HG03469 (cell line): Measurements from ENCODE around the gene CSNK1G1.
"Not testable (repeated sequence)": the region's sequence is repeated elsewhere in the genome, so short reads cannot be mapped to it uniquely, and the experiment has no call there.

Source experiments
- ATAC-seq: cut with Tn5 transposase; IDR thresholded peaks from one replicate; pipeline ENCODE4 v1.9.1; 2021; ENCODE audit warnings: mild to moderate bottlenecking, moderate library complexity, moderate number of reproducible peaks; ENCODE audit not compliant: unreplicated experiment

Gene CSNK1G1

GRCh38 chr15:64288999-64289398 lies 67.0 kb downstream of the CSNK1G1 start:
- ATAC-seq = no peak

GRCh38 chr15:64288577-64288976 lies 67.4 kb downstream of the CSNK1G1 start:
- no peak for ATAC-seq

GRCh38 chr15:64287953-64288352 lies 68.0 kb downstream of the CSNK1G1 start:
- no peak for ATAC-seq

GRCh38 chr15:64286473-64286872 lies 69.5 kb downstream of the CSNK1G1 start:
- ATAC-seq = no peak

- ATAC-seq = no peak
Observed at GRCh38 chr15:64285871-64286270, 70.1 kb downstream of the CSNK1G1 start.

- no peak for ATAC-seq
Observed at GRCh38 chr15:64285150-64285549, 70.8 kb downstream of the CSNK1G1 start.

GRCh38 chr15:64284042-64284441 lies 71.9 kb downstream of the CSNK1G1 start:
- ATAC-seq = no peak

- no peak for ATAC-seq
Observed at GRCh38 chr15:64282701-64283100, 73.3 kb downstream of the CSNK1G1 start.

- no peak for ATAC-seq
Observed at GRCh38 chr15:64279131-64279530, 76.8 kb downstream of the CSNK1G1 start.

GRCh38 chr15:64275934-64276333 lies 80.0 kb downstream of the CSNK1G1 start:
- ATAC-seq = no peak

GRCh38 chr15:64274341-64274950 lies 81.5 kb downstream of the CSNK1G1 start:
- no peak for ATAC-seq

- ATAC-seq = no peak
Observed at GRCh38 chr15:64267331-64267973, 88.5 kb downstream of the CSNK1G1 start.

- ATAC-seq = not testable (repeated sequence)
Observed at GRCh38 chr15:64265188-64265587, 90.8 kb downstream of the CSNK1G1 start.

GRCh38 chr15:64264502-64264901 lies 91.5 kb downstream of the CSNK1G1 start:
- no peak for ATAC-seq

GRCh38 chr15:64263567-64263966 lies 92.4 kb downstream of the CSNK1G1 start:
- ATAC-seq = no peak

GRCh38 chr15:64256051-64256450 lies 99.9 kb downstream of the CSNK1G1 start:
- ATAC-seq = no peak

- no peak for ATAC-seq
Observed at GRCh38 chr15:64251658-64252057, 104.3 kb downstream of the CSNK1G1 start.

GRCh38 chr15:64251121-64251520 lies 104.9 kb downstream of the CSNK1G1 start:
- no peak for ATAC-seq

- ATAC-seq = no peak
Observed at GRCh38 chr15:64249883-64250575, 105.9 kb downstream of the CSNK1G1 start.

- ATAC-seq = no peak
Observed at GRCh38 chr15:64249406-64249805, 106.6 kb downstream of the CSNK1G1 start.

- ATAC-seq = no peak
Observed at GRCh38 chr15:64247906-64248541, 107.9 kb downstream of the CSNK1G1 start.

GRCh38 chr15:64247535-64247905 lies 108.5 kb downstream of the CSNK1G1 start:
- no peak for ATAC-seq
